GM23248 (cell line): ENCODE measurements around the gene EHBP1.

ENCODE experiments used
- EZH2 ChIP-seq: fragments of 200-600 bp; sonication (generic); IDR thresholded peaks from 2 replicates; pipeline ENCODE4 v1.6.1; 2018; ENCODE audit warnings: antibody characterized with exemption, mild to moderate bottlenecking; ENCODE audit not compliant: insufficient read depth, poor library complexity, severe bottlenecking
- EZH2phosphoT487 ChIP-seq: fragments of 200-600 bp; sonication (generic); IDR thresholded peaks from 2 replicates; pipeline ENCODE4 v1.6.1; 2018; ENCODE audit warnings: antibody characterized with exemption, moderate library complexity, mild to moderate bottlenecking, low read depth; ENCODE audit not compliant: insufficient read depth

DNA sequence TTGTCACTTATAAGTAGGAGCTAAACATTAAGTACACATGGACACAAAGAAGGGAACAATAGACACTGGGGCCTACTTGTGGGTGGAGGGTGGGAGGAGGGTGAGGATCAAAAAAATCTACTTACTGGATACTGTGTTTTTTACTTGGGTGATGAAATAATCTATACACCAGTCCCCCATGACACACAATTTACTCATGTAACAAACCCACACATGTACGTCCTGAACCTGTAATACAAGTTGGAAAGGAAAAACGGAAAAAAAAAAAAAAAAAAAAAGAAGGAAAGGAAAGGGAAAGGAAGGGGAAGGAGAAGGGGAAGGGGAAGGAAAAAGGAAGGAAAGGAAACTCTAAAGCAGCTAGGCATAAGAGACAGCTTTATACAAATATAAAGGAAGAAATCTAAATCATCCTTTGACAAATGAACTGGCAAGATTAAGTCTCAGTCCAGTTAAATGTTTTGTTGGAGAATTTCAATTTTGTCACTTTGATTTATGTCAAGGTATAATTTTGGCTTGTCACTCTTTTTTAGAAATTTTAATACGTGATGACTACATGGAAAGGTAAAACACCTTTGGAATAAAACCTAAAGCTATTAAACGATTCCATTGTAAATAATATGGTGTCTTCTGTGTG, 175.8 kb downstream of the EHBP1 start:
- TF ChIP-seq EZH2 = no peak
- no peak for TF ChIP-seq EZH2phosphoT487
